ENCODE measurements around the gene DPP3. TPM values are rescaled to one million over a fixed set of nuclear protein-coding genes. Genes with fewer than 3 reads are reported as not detected.

The DPP3 gene
- total and polyA plus RNA-seq, 2 of the 4 experiments (the other 2 are of a cell fraction) = 51.8 to 66.3 TPM

DNA sequence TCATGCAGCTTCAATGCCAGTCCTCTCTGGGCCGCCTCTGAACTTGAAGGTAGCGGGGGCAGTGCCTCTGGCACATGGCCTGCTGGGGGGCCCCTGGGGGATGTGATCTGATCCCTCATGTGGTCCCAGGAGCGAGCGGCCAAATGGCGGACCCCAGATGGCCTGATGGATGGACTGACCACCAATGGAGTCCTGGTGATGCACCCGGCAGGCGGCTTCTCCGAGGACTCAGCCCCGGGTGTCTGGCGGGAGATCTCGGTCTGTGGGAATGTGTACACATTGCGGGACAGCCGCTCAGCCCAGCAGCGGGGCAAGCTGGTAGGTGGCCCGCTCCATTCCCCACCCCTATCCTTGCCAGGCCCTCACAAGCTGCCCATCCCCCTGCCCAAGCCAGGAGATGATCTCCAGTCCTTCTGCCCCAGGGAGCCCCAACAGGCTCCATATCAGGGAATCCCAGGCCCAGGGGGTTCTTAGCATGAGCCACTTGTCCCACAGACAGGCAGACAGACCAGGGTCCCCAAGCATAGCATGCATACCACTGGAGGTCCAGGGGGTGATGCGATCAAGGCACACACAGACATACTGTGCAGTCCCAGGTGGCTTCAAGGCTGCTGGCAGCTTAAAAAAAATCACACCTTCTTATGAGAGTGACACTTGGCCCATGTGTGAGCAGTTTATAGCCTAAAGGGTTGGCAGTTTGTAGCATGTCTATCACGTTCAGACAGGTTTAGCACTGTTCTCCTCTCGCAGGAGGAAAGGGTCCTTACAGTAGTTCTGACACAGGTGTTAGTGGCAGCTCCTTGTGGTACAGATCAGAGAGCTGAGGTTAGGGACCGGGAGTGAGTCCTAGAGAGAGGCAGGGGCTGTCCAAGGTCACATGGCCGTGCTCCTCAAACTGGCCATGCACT is 6.4 kb upstream of the DPP3 start:
- WGBS, 2 experiments (ENCODE audit: extremely low coverage in 2 of 2, insufficient read length in 1 of 2) = 81% methylated on average over 14 of the region's 20 CpGs; no CpG with 5 or more reads in 1 of the 2 experiments
- H2BK20ac ChIP-seq (ENCODE audit: low read depth, low read length) = no peak overlapping the region
- peaks cover 1% of the 10 kb centered on the region for H3K4me1 ChIP-seq (ENCODE audit: control insufficient read depth, insufficient read depth, low read length)
- ATAC-seq (ENCODE audit: low read depth) (no peak), DNase-seq (no peak)
- H3K9ac ChIP-seq (ENCODE audit: low read depth, low read length) = no peak overlapping the region
- ChIA-PET CTCF (no interaction called here), POLR2A (ENCODE audit: unreplicated experiment) (interaction anchor here (1.1 kb wide), 1 partner anchor 12 kb away, joined by 3 read pairs; no protein-coding TSS in a partner anchor)
- peaks cover 11% of the 10 kb centered on the region; the same call in 1 of the 2 replicates for H4K20me1 ChIP-seq (ENCODE audit: insufficient read depth, low read length)
- peaks cover 11 to 33% of the 10 kb centered on the region in 2 experiments for H3K79me1 ChIP-seq (ENCODE audit: low read depth in 1 of 2, low read length in 2 of 2)
- H3K4me3 ChIP-seq (ENCODE audit: insufficient read depth, low read depth, low read length) = no peak overlapping the region
- H2BK120ac ChIP-seq (ENCODE audit: low read depth, low read length) = no peak overlapping the region
- no peak overlapping the region for H3K4ac ChIP-seq (ENCODE audit: low read depth, low read length)
- H3K14ac ChIP-seq (replicated peaks; ENCODE audit: low read depth, low read length) = no peak overlapping the region
- dilution Hi-C loops (cut with HindIII; ENCODE audit: low sequenced_read_pairs, unreplicated experiment) = no loop called here
- no peak overlapping the region for H2AK9ac ChIP-seq (replicated peaks; ENCODE audit: low read depth, low read length, poor library complexity)
- TF ChIP-seq, protein P1, sequence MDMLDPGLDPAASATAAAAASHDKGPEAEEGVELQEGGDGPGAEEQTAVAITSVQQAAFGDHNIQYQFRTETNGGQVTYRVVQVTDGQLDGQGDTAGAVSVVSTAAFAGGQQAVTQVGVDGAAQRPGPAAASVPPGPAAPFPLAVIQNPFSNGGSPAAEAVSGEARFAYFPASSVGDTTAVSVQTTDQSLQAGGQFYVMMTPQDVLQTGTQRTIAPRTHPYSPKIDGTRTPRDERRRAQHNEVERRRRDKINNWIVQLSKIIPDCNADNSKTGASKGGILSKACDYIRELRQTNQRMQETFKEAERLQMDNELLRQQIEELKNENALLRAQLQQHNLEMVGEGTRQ (IDR thresholded peaks at IDR 0.05; ENCODE audit: low read depth, low read length) = no peak
- TF ChIP-seq RAD21 (IDR thresholded peaks at IDR 0.05; ENCODE audit: low read length) (no peak), FOS (IDR thresholded peaks at IDR 0.05; ENCODE audit: low read depth, low read length) (no peak), POLR2A (IDR thresholded peaks at IDR 0.05; ENCODE audit: low read depth, low read length) (no peak), MXI1 (IDR thresholded peaks at IDR 0.05; ENCODE audit: borderline replicate concordance, low read depth, low read length) (no peak), MAFK (IDR thresholded peaks at IDR 0.05; ENCODE audit: low read depth, low read length) (no peak), NFE2L2 (IDR thresholded peaks at IDR 0.05; ENCODE audit: low read depth, low read length) (no peak), CEBPB (IDR thresholded peaks at IDR 0.05; ENCODE audit: low read depth, low read length) (no peak), CHD1 (IDR thresholded peaks at IDR 0.05; ENCODE audit: low read depth, low read length) (no peak), BHLHE40 (IDR thresholded peaks at IDR 0.05; ENCODE audit: low read depth, low read length) (no peak), SMC3 (IDR thresholded peaks at IDR 0.05; ENCODE audit: low read depth, low read length) (no peak)
- TF ChIP-seq, protein P2, sequence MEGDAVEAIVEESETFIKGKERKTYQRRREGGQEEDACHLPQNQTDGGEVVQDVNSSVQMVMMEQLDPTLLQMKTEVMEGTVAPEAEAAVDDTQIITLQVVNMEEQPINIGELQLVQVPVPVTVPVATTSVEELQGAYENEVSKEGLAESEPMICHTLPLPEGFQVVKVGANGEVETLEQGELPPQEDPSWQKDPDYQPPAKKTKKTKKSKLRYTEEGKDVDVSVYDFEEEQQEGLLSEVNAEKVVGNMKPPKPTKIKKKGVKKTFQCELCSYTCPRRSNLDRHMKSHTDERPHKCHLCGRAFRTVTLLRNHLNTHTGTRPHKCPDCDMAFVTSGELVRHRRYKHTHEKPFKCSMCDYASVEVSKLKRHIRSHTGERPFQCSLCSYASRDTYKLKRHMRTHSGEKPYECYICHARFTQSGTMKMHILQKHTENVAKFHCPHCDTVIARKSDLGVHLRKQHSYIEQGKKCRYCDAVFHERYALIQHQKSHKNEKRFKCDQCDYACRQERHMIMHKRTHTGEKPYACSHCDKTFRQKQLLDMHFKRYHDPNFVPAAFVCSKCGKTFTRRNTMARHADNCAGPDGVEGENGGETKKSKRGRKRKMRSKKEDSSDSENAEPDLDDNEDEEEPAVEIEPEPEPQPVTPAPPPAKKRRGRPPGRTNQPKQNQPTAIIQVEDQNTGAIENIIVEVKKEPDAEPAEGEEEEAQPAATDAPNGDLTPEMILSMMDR (conservative IDR thresholded peaks at IDR 0.05; ENCODE audit: low read depth, low read length) = no peak
- intact Hi-C loops (cut with micrococcal nuclease) = no loop called here
- in situ Hi-C loops (cut with MboI; ENCODE audit: low sequenced_read_pairs) = no loop called here
- H4K91ac ChIP-seq (ENCODE audit: insufficient read depth, low read depth, low read length) = no peak overlapping the region
- H3K23ac ChIP-seq (ENCODE audit: low read depth, low read length) = no peak overlapping the region
- no peaks in the 10 kb centered on the region for H3K27me3 ChIP-seq (ENCODE audit: control insufficient read depth, insufficient read depth, low read length)
- H3K18ac ChIP-seq (ENCODE audit: low read depth, low read length) = no peak overlapping the region
- H2BK5ac ChIP-seq (ENCODE audit: low read depth, low read length, poor library complexity, severe bottlenecking) = no peak overlapping the region
- BruUV-seq (replicated peaks) = no TSS peak
- H3K9me3 ChIP-seq (ENCODE audit: control insufficient read depth, insufficient read depth, low read length) = no peaks in the 10 kb centered on the region
- H2AK5ac ChIP-seq (ENCODE audit: low read depth, low read length) = no peak overlapping the region
- no peak overlapping the region for H2BK15ac ChIP-seq (ENCODE audit: low read depth, low read length)
- 0 out of 2 replicates have a peak, but pooled peaks cover 11% of the 10 kb centered on the region for H3K9me1 ChIP-seq (ENCODE audit: insufficient read depth, low read length)
- no peak overlapping the region for H2AFZ ChIP-seq (replicated peaks; ENCODE audit: low read length, poor library complexity)
- no peak overlapping the region for H4K8ac ChIP-seq (ENCODE audit: low read depth in 2 of 2, low read length in 2 of 2)
- peaks cover 32% of the 10 kb centered on the region for H3K36me3 ChIP-seq (ENCODE audit: control insufficient read depth, insufficient read depth, low read length)
- H3K56ac ChIP-seq (ENCODE audit: extremely low read depth, insufficient read depth, low read length) = no peak overlapping the region
- no peak overlapping the region for H3K4me2 ChIP-seq (ENCODE audit: low read depth, low read length)
- no peak overlapping the region for H4K5ac ChIP-seq (ENCODE audit: low read depth, low read length)
- H3K27ac ChIP-seq (ENCODE audit: insufficient read depth, low read length) = no peak overlapping the region

Data from IMR-90 (cell line).